ENCODE data around the gene RNF14.

The RNF14 gene

DNA sequence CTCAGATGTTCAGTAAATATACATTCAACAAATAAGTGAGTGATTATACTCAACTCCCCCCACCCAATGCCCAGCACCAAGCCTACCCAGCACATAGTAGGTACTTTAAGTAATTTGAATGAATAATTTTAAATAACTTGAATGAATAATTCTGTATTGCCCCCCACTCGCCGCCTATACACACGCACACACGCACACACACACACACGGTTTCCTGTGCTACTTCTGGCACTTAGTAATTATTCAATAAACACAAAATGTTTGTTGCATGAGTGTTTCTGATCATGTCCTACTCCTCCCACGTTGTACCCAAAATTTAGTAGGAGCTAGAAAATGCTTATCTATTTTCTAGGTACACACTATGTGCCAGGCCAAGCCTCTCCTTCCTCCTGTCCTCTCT lies 27.1 kb upstream of the RNF14 start:
- no peak overlapping the region for H3K27ac ChIP-seq
- TF ChIP-seq, protein P1, sequence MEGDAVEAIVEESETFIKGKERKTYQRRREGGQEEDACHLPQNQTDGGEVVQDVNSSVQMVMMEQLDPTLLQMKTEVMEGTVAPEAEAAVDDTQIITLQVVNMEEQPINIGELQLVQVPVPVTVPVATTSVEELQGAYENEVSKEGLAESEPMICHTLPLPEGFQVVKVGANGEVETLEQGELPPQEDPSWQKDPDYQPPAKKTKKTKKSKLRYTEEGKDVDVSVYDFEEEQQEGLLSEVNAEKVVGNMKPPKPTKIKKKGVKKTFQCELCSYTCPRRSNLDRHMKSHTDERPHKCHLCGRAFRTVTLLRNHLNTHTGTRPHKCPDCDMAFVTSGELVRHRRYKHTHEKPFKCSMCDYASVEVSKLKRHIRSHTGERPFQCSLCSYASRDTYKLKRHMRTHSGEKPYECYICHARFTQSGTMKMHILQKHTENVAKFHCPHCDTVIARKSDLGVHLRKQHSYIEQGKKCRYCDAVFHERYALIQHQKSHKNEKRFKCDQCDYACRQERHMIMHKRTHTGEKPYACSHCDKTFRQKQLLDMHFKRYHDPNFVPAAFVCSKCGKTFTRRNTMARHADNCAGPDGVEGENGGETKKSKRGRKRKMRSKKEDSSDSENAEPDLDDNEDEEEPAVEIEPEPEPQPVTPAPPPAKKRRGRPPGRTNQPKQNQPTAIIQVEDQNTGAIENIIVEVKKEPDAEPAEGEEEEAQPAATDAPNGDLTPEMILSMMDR (conservative IDR thresholded peaks at IDR 0.05) = no peak
- no peak for TF ChIP-seq ZFX (IDR thresholded peaks at IDR 0.05)

DNA sequence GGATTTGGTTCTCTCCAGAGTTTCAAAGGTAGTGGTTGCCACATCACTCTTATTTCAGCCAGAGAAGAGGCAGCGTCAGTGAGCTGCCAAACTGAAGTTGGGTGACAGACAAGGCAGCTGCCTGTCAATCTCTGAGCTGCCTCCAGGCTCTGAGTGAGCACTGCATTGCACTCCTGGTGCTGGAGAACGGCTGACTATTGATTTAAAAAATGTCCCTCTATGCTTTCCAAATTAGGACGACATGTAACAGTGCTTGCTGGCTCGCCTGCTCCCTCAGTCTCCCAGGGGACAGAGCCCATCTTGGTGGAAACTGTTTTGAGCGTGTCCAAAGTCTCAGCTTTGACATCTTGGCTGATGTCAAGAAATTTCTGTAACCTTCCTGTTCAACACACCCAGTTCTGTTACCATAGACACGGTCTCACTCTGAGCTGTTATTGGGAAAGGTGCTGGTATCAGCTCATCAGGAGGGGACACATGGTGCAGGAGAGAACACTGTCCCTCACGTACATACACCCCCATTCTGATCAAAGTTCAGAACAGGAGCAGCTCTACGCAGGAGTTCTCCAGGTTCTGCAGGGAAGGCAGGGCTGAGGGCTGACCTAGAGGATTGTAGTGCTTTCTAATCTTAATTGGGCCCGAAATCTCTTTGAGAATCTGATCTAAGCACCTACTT lies 26.6 kb upstream of the RNF14 start:
- TF ChIP-seq, protein P1 (conservative IDR thresholded peaks at IDR 0.05) = no peak
- no peak for TF ChIP-seq ZFX (IDR thresholded peaks at IDR 0.05)

DNA sequence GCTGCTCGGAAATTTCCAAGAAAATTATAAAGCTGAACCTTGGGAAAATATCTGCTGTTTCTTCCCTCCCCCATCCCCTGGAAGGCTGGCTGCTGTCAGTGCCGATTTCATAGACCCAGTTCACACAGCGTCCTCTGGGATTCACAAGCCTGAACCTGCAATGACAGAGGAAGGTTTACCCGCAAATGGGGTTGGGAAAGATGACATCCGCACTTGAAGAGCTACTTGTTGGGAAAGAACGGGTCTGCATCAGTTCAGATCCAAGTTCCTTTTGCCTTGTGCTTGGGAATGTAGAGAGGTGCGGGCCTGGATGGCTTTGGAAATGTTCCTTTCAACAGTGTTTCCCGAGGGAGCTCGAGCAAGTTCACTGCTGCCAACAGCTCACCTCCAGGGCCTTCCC lies 24.8 kb upstream of the RNF14 start:
- TF ChIP-seq, protein P1 (conservative IDR thresholded peaks at IDR 0.05) = no peak
- TF ChIP-seq ZFX (IDR thresholded peaks at IDR 0.05) = no peak
- H3K27ac ChIP-seq = no peak overlapping the region

More for the DNA sequence above, 26.6 kb upstream of the RNF14 start:
- no peak overlapping the region for H3K27ac ChIP-seq

DNA sequence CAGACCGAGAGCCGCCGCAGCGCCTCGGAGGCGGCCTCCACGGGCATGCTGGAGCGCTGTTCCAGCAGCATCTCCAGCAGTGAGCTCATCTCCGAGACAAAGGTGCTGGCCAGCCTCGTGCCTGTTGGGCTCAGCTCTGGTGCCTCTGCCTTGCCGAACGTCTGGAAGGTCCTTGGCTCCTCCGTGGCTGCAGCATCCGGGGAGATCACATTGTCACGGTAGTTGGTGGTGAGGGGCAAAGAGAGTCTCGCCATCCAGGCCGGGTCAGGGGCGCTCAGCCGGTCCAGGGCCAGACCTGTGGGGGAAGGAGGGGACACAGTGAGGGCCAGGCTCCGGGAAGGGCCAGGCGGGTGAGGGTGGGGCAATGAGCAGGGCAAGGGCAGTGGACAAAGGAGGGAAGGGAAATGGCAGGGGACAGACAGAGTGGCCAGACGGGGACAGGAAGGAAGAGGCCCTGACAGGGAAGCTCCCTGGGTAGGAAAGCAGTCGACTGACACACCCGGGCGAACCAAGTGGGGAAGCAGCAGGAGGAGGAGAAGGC lies 23.3 kb upstream of the RNF14 start:
- no peak overlapping the region for H3K27ac ChIP-seq
- TF ChIP-seq, protein P1 (conservative IDR thresholded peaks at IDR 0.05) = no peak
- no peak for TF ChIP-seq ZFX (IDR thresholded peaks at IDR 0.05)

DNA sequence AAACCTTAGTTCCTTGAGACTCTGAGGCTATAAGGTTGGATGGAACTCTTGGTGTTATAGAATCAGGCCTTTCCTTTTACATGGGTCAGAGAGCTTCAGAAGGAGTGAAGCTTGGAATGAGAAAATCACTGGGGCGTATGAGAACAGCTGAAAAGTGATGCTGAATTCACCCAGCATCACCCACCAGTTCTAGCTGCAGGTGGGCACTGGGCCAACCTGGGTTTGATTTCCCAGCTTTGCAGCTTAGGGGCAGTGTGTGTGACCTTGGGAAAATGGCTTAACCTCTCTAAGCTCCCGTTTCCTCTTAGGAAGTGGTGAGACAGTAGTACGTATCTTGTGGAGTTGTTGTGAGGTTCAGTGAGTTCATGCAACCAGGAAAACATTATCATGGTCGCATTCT lies 21.6 kb upstream of the RNF14 start:
- TF ChIP-seq, protein P1 (conservative IDR thresholded peaks at IDR 0.05) = no peak
- TF ChIP-seq ZFX (IDR thresholded peaks at IDR 0.05) = no peak
- H3K27ac ChIP-seq = no peak overlapping the region

DNA sequence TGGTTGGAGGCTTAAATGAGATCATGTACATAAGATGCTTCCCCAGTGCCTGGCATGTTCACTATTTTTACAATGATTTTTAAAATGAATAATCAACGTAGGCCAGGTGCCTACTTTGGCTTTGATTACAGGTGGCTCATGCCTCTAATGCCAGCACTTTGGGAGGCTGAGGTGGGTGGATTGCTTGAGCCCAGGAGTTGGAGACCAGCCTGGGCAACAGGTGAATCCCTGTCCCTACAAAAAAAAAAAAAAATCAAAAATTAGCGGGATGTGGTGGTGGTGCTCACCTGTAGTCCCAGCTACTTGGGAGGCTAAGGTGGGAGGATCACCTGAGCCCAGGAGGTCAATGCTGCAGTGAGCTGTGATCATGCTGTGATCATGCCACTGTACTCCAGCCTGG lies 20.1 kb upstream of the RNF14 start:
- no peak for TF ChIP-seq ZFX (IDR thresholded peaks at IDR 0.05)
- TF ChIP-seq, protein P1 (conservative IDR thresholded peaks at IDR 0.05) = no peak
- H3K27ac ChIP-seq = no peak overlapping the region

DNA sequence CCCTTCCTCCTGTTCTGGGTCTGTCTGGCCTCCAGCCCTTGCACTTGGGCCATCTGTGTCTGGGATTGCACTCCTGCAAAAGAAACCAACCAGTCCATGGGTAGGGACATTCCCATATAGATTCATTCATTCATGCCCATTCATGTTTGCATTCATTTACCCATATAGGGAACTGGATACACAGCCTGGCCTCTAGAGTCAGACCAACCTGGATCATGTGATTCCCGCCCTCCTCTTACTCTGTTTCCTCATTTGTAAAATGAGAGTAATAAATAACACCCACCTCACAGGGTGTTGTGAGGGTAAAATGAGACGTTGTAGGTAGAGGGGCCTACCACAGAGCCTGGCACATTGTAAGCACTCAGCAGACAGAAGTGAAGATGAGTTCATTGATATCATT lies 19.4 kb upstream of the RNF14 start:
- H3K27ac ChIP-seq = no peak overlapping the region
- TF ChIP-seq, protein P1 (conservative IDR thresholded peaks at IDR 0.05) = no peak
- no peak for TF ChIP-seq ZFX (IDR thresholded peaks at IDR 0.05)

Data from C4-2B (cell line).